ENCODE measurements around the gene ZFPL1. TPM values are rescaled to one million over a fixed set of nuclear protein-coding genes. Genes with fewer than 3 reads are reported as not detected.

ZFPL1 gene
- total and polyA plus RNA-seq, 10 of the 15 experiments (the other 5 are each of a cell fraction or from before 2014, with no cell fraction given), result 2.2 to 37.8 (median 27.0) TPM

- TF ChIP-seq HSF1 (IDR thresholded peaks at IDR 0.05; ENCODE audit: low read depth, low read length), result no peak
- TF ChIP-seq SMC3 (IDR thresholded peaks at IDR 0.05; ENCODE audit: borderline replicate concordance, low read length), result no peak
- peak; percentile 93 to 98 for TF ChIP-seq BHLHE40 (IDR thresholded peaks at IDR 0.05; ENCODE audit: borderline replicate concordance in 1 of 2, low read depth in 2 of 2, low read length in 1 of 2)
- TF ChIP-seq HDGF (IDR thresholded peaks at IDR 0.05), result peak; percentile 45
- TF ChIP-seq NFIC (IDR thresholded peaks at IDR 0.05; ENCODE audit: low read depth, low read length), result no peak; the same call in 1 of the 2 replicates
- no peak for TF ChIP-seq SPI1 (IDR thresholded peaks at IDR 0.05; ENCODE audit: borderline replicate concordance, insufficient read depth, low read depth, low read length)
- TF ChIP-seq IRF3 (IDR thresholded peaks at IDR 0.05), result 0 out of 2 replicates have a peak, but pooled peaks have one; percentile 2
- peak; percentile 90 for TF ChIP-seq CREM (IDR thresholded peaks at IDR 0.05; ENCODE audit: low read depth)
- peak; percentile 56 for TF ChIP-seq SMAD1 (IDR thresholded peaks at IDR 0.05; ENCODE audit: low read depth, partially characterized antibody)
- TF ChIP-seq ETV6 (conservative IDR thresholded peaks at IDR 0.05 in 1 of 2, IDR thresholded peaks at IDR 0.05 in 1 of 2; ENCODE audit: borderline replicate concordance in 1 of 2, low read depth in 1 of 2), result 0 out of 4 replicates have a peak, but pooled peaks of 1 of the 2 experiments have one; percentile 26
- no peak for TF ChIP-seq RFX5 (IDR thresholded peaks at IDR 0.05; ENCODE audit: low read depth, low read length)
- no peak for TF ChIP-seq CHD4 (IDR thresholded peaks at IDR 0.05)
- peak; percentile 89 for TF ChIP-seq GABPA (IDR thresholded peaks at IDR 0.05; ENCODE audit: low read depth)
- TF ChIP-seq SMAD5 (IDR thresholded peaks at IDR 0.05; ENCODE audit: low read depth), result peak; percentile 90
- TF ChIP-seq RB1 (IDR thresholded peaks at IDR 0.05; ENCODE audit: borderline replicate concordance), result peak; percentile 91; the same call in 1 of the 2 replicates
- 0 out of 2 replicates have a peak, but pooled peaks have one; percentile 51 for TF ChIP-seq ESRRA (IDR thresholded peaks at IDR 0.05; ENCODE audit: low read length)
- peak; percentile 43; the same call in 1 of the 2 replicates for TF ChIP-seq ZSCAN29 (IDR thresholded peaks at IDR 0.05)
- no peak for TF ChIP-seq EED (IDR thresholded peaks at IDR 0.05; ENCODE audit: low read depth)
- peak; percentile 74 for TF ChIP-seq TAF1 (IDR thresholded peaks at IDR 0.05; ENCODE audit: borderline replicate concordance, low read depth, low read length)
- no peak for TF ChIP-seq KAT2A (conservative IDR thresholded peaks at IDR 0.05; ENCODE audit: control insufficient read depth, low read depth, low read length)
- TF ChIP-seq IRF4 (IDR thresholded peaks at IDR 0.05; ENCODE audit: low read depth, low read length), result no peak
- peak; percentile 16; the same call in 1 of the 2 replicates for TF ChIP-seq CHD2 (IDR thresholded peaks at IDR 0.05; ENCODE audit: borderline replicate concordance, low read depth, low read length)
- peak; percentile 58; the same call in 1 of the 2 replicates for TF ChIP-seq MTA2 (IDR thresholded peaks at IDR 0.05; ENCODE audit: low read depth)
- TF ChIP-seq MTA3 (IDR thresholded peaks at IDR 0.05; ENCODE audit: borderline replicate concordance, low read length), result no peak
- no peak for TF ChIP-seq RBBP5 (conservative IDR thresholded peaks at IDR 0.05)
- TF ChIP-seq NR2C2 (IDR thresholded peaks at IDR 0.05; ENCODE audit: borderline replicate concordance, control insufficient read depth, insufficient read length, low read depth), result no peak
- TF ChIP-seq BMI1 (IDR thresholded peaks at IDR 0.05; ENCODE audit: borderline replicate concordance), result no peak
- TF ChIP-seq RUNX3 (IDR thresholded peaks at IDR 0.05; ENCODE audit: low read length), result peak; percentile 58; the same call in 1 of the 2 replicates
- no peak for TF ChIP-seq ZNF217 (IDR thresholded peaks at IDR 0.05)
- TF ChIP-seq RELA (IDR thresholded peaks at IDR 0.05; ENCODE audit: borderline replicate concordance, partially characterized antibody), result peak; percentile 80
- TF ChIP-seq ZNF622 (IDR thresholded peaks at IDR 0.05), result no peak
- TF ChIP-seq KLF5 (IDR thresholded peaks at IDR 0.05; ENCODE audit: partially characterized antibody), result peak; percentile 99
These were observed 50.4 kb downstream of the ZFPL1 start, which contains the start of gene SYVN1 (continued) for GRCh38 chr11:65134240-65134951.

Data from GM12878 (cell line).